GM19238 (cell line): ENCODE data around the gene HPN.
"Not testable (repeated sequence)": the region's sequence is repeated elsewhere in the genome, so short reads cannot be mapped to it uniquely, and the experiment has no call there.

Experiments
- DNase-seq: peaks from one replicate; pipeline ENCODE4 v3.0.0; 2011; ENCODE audit warnings: low spot score; ENCODE audit not compliant: insufficient read length

The HPN gene

DNA sequence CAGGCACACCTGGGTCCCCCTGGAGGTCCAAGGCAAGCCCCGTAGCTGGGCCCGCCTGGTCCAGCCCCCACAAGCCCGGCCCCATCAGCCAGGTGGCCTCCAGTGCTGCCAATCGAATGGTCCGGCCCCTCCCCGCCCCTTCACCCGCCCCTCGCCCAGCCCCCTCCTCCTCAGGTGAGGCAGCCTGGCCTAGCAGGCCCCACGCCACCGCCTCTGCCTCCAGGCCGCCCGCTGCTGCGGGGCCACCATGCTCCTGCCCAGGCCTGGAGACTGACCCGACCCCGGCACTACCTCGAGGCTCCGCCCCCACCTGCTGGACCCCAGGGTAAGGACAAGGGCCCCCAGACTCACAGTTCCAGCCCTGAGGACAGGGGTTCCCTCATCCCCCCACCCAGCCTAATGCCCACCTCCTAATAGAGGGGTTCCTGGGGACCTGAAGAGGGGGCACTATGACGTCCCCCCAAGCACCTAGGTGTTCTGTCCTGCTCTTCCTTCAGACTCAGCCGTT is at the start of gene HPN:
HPN (plus strand) TSS at position 174 of the 508 bp plus-strand sequence. CDS start 786 bp downstream, outside the sequence.
- no peak for DNase-seq

DNA sequence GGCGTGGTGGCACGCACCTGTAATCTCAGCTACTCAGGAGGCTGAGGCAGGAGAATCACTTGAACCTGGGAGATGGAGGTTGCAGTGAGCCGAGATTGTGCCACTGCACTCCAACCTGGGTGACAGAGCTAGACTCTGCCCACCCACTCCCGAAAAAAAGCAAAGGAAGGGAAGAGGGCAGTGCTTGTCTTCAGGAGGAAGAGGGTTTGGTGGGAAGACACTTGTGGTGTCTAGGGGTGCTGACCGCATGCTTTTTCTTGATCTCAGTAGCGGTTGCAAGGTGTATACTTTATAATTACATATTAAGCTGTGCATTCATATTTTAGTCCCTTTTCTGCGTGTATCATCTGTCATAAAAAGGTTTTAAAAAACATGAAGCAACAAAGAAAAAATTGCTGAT is 48.9 kb upstream of the HPN start:
- not testable (repeated sequence) for DNase-seq

DNA sequence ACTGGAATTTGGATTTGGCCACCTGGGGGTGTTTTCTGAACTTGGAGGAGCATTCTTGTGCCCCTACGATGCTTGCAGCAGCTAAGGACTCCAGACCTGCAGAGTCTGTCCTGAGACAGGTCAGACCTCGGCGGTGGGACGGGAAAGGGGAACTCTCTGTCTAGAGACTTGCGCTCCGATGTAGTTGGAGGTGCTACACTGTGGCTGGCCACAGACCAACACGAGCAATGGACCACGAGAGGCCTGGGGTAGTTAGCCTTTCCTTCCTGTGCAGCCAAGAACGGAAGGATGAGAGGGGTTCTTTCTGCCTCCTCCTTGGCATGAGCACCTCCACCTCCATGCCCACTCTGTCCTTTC is 47.3 kb upstream of the HPN start:
- no peak for DNase-seq

DNA sequence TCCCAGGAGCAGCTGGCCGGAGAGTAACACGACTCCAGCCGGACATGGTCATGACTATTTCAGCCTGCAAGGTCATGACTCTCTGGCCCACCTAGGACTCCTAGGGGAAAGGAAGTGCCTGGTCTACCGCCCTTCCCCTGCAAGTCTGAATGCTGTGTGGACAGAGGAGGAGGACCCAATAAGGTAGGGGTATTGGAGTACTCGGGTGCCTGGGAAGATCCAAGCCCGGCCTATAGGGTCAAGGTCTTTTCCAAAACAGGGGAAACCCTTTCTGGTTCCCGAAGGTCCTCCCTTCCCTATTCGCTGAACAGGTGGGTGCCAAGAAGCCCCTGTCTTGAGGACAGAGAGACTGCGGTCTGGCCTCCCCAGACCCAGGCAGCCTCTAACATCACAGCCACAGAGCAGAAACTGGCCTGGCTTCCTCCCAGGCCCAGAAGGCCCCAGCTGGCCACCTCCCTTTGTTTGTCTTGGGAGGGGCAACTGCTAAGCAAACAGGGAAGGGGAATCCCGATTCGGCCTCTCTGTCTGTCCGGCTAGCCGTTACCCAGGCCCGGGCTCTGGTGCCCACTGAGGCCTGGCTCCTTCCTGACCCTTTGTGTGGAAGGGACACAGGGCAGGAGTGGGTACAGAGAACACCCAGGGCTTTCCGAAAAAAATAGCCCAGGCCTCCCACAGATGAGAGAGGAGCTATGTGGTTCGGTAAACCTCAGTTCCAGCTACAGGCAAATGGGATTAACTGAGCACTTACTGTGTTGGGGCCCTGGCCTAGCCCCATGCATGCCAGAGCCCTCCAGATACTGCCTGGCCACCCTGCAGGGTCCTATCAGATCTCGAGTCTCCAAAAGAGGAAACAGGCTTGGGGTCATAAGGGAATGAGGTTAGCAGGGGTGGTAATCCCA is 46.6 kb upstream of the HPN start:
- no peak for DNase-seq

DNA sequence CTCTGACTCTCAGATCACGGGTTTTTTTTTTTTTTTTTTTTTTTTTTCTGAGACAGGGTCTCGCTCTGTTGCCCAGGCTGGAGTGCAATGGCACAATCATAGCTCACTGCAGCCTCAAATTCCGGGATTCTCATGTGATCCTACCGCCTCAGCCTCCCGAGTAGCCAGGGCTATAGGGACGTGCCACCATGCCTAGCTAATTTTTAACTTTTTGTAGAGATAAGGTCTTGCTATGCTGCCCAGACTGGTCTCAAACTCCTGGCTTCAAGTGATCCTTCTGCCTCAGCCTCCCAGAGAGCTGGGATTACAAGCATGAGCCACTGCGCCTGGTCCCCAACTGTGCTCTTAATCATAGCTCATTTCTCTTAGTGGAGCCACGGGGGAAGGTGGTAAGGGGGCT is 46.0 kb upstream of the HPN start:
- DNase-seq, result no peak

DNA sequence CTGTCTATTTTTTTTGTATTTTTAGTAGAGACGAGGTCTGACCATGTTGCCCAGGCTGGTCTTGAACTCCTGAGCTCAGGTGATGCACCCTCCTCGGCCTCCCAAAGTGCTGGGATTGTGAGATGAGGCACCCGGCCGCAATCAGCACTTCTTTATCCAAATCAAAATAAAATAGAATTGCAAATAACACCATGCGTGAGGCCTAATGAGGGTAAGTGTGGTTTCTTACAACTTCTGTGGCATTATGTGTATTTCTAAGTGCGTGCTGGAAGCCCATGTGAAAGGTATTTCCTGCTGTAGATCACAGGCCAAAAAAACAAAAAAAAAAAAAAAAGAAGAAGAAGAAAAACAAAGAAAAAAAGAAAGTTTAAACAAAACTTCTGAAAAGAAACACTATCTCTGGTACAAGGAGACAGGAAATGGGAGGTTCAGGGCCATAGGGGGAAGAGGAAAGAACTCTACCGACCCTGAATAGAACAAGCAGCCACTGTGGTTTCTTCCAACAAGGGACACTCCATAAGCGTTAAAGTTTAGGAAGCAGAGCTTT is 44.4 kb upstream of the HPN start:
- no peak for DNase-seq

DNA sequence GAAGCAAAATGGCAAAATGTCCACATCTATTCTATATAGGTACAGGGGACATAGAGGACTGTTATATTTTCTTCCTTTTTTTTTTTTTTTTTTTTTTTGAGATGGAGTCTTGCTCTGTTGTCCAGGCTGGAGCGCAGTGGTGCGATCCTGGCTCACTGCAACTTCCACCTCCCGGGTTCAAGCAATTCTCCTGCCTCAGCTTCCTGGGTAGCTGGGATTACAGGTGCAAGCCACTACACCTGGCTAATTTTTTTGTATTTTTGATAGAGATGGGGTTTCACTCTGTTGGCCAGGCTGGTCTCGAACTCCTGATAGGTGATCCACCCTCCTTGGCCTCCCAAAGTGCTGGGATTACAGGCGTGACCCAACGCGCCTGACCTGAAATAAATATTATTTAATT is 43.3 kb upstream of the HPN start:
- not testable (repeated sequence) for DNase-seq

DNA sequence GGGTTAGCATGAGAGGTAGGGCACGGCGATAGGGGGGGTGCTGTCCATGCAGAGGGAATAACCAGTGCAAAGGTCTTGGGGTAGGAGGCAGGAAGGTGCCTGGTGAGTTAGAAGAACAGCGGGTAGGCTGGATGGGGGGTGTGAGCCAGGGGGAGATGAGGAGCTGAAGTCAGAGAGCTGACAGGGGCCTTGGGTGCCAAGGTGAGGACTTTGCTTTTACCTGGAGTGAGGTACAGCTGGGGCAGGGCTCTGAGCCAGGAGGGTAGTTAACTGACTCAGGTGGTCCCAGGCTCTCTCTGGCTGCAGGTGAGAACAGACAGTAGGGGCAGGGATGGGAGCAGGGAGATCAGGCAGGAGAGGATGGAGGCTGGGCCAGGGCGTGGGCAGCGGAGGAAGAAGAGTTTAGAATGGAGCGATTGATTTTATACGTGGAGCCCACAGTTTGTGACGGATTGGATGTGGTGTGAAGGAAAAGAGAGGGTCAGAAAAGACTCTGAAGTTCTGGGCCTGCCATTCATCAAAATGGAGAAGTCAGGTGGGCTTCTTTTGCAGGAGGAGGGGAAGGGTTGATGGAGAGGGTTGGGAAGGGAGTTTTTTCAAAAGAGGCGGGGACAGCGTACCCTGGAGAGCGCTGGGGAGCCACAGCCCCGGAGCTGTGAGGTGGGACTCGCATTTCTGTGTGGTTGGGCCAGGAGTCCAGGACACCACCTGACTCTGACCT is 42.6 kb upstream of the HPN start:
- DNase-seq, result no peak

DNA sequence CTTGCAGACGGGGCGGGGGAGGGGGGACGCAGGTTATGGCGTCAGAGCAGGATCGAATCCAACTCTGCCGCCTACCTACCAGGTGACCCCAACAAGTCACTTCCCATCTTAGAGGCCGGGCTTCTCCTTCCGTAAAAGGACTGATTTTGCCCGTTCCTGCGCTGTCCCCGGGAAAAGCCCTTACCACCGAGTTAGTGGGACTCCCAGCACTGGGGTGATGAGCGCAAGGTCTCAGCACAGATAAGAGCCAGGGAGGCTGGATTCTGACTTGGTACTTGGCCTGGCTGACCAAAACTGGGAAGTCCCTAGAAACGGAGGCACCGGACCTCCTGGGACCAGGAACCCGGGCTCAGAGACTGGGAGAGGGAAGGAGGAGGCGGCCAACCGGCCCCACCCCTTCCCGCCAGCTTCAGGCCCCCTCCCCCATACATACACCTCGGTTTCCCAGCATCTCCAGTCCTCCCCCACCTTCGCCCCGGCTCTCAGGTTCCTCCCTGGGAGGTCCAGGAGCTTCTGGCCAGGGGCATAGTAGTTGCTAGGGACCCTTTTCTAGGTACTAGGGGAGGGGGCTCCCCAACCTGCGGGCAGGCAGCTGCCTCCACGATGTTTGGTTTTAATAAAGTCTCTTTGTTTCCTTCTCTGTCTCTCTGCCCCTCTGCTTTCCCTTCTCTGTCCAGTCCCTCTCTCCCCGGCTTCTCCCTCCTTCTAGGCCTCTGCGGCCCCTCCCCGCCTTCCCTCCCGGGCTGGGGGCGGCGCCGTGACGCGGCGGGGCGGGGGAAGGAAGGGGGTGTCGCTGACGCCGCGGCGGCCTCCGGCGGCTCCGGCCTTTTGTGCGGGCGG is 41.8 kb upstream of the HPN start, which contains the start of gene GRAMD1A:
GRAMD1A (plus strand) TSS at position 826 of the 840 bp plus-strand sequence. CDS start 156 bp downstream, outside the sequence.
- DNase-seq, result peak; percentile 93

DNA sequence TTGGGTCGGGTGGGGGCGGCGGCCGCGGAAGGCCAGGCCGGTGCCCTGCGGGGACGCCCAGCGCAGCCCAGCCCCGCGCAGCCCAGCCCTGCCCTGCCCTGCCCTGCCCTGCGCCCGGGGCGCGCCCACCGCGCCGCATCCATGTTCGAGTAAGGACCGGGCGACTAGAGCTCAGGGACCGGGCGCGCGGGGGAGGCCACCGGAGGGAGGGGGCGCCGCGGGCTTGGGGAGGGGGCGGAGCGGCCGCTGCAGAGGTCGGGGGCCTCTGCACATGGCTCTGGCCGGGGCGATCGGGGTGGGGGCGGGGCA is 41.2 kb upstream of the HPN start:
- DNase-seq, result no peak

DNA sequence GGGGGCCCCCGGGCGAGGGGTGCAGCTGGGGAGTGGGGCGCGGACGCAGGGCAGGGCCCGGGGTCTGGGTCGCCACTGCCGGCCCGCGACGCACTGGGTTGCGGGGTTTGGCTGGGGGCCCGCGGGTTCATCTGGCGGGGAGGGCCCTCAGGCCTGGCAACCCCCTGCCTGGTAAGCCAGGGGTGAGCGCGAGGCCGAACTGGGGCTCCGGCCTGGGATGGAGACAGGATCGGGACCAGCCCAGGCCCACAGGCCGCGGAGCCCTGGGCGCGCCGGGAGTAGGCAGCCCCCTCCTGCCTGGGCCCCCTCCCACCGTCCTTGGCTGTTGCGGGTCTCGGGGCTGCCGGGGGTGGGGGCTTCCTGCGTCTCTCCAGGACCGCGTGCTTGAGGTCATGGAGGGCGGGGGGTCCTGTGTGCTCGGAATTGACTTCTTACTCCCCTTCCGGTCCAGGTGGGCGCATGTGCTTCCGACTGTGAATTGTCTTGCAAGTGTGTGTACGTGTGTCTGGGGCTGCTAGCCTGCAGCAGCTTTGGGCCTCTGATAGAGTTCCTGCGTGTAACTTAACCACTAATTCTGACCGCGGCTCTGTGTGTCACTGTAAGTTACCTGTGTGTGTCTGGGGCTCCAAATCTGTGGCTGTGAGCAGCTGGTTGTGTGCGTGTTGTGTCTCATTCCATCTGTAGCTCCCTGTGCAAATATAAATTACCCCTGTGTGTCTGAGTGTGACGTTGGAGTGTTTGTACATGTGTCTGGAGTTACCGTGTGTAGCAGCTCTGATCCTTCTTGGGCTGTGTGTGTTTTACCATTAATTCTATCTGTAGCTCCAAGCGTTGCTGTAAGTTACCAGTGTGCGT is 40.6 kb upstream of the HPN start:
- peak; percentile 43 for DNase-seq

DNA sequence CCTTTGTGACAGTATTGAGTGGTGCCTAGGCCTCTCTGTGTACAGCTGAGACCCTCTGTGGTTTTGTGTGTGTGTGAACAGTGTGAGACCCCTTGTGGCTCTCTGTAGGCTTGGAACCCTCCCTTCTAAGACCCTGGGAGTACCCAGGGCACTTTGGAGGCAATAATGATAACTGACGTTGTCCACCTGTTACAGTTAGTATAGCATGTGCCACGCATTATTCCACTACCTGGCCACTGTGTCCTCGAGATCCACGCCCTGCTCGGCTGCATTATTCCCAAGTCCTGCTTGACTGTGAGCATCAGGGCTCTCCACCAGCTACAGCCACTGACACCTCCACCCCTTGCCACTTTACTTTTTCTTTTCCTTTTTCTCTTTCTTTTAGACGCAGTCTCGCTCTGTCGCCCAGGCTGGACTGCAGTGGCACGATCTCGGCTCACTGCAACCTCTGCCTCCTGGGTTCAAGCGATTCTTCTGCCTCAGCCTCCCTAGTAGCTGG is 39.4 kb upstream of the HPN start:
- DNase-seq, result peak; percentile 0

DNA sequence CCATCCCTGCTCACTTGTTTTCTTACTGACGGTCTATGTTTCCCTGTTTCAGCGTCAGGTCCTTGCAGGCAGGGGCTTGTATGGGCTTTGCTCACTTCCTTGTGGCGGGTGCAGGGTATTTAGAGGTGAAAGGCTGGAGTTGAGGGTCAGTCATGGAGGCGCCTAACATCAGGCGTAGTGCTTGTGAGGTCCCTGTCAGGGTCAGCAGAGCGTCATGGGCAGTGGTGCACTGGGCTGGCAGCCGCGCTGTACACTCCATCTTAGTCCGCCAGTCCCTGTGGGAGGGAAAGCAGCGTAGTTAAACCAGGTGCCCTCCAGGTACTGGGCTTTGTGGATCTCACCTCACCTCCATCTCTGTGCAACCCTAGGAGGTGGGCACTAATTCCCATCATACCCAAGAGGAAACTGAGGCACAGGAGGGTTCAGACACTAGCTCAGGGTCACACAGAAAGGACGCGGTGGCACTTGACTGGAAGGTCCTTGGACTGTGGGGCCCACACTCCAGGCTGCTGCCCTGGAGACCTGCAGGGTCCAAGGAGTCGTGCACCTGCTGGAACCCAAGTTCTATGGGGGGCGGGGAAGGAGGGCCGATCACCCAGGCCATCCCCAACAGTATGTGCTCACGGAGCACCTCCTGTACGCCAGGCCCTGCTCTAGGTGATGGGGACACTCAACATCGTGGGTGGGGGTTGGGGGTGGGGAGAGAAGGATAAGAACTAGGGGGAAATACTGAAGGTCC is 36.8 kb upstream of the HPN start:
- DNase-seq, result no peak

DNA sequence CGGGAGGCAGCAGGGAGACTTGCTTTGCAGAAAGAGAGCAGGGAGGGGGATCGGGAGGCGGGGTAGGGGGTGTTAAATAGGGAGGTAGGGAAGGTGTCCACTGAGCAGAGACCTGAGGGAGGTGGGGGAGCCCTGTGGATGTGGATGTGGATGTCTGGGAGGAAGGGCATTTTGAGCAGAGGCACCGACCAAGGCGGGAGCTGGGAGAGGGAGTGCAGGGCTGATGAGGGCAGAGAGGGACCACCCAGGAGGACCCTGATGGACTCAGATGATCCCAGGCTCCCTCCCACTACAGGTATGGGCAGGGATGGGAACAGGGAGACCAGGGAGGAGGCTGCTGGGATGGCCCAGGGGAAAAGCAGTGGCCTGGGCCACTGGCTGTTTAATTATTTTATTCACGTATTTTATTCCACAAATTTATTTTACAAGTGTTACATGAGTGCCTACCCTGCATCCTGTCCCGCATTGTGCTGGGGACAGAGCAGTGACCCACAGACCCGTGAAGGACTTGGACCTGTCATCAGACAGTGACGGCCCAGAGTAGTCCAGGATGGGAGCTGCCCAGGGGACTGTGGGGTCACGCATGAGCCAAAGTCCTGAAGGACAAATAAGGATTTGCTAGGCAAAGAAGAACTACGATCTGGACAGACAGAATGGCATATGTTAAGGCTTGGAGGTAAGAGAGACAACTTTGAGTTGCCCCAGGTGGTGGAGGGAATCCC is 36.1 kb upstream of the HPN start:
- no peak for DNase-seq

DNA sequence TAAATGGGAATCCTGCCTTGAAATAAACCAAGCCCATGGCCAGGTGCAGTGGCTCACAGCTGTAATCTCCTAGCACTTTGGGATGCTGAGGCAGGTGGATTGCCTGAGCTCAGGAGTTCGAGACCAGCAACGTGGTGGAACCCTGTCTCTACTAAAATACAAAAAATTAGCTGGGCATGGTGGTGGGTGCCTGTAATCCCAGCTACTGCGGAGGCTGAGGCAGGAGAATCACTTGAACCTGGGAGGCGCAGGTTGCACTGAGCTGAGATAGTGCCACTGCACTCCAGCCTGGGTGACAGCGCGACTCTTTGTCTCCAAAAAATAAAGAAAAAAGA is 35.5 kb upstream of the HPN start:
- not testable (repeated sequence) for DNase-seq

DNA sequence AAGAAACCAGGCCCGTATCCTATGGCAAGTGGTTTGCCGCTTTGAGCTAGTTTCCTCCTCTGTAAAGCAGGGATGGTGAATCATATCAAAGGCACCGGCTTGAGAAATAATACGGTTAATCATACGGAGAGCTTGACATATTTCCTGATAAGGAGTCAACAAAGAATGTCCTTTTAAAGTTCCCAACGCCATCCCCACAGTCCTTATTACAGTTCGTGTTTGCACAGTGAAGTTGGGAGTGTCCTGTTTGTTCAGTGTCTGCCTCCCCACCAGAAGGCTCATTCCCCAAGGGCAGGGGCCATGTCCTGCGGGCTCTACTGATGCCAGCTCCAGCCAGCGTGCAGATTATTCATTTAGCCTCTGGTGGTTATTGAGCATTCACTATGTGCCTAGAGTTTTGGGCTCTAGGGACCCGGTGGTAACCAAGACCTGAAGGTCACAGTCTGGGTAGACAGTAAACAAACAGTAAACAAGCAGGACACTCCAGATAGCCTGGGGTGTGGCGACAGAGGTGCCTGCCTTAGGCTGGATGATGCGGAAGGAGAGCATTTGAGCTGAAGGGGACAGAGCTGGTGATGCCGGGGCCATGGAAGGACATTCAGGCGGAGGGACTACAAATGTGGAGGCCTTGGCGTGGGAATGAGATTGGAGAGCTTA is 35.1 kb upstream of the HPN start:
- DNase-seq, result no peak

DNA sequence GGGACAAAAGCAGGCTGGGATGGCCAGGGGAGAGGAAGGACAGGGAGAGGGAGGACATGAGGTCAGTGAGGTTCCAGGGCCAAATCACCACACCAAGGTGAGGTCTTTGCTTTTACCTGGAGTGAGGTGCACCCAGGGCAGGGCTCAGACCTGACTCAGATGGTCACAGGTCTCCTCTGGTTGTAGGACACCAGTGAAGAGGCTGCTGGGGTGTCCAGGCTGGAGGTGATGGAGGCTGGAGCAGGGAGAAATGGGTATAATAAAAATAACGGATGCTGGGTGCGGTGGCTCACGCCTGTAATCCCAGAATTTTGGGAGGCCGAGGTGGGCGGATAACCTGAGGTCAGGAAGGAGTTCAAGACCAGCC is 34.5 kb upstream of the HPN start:
- no peak for DNase-seq

DNA sequence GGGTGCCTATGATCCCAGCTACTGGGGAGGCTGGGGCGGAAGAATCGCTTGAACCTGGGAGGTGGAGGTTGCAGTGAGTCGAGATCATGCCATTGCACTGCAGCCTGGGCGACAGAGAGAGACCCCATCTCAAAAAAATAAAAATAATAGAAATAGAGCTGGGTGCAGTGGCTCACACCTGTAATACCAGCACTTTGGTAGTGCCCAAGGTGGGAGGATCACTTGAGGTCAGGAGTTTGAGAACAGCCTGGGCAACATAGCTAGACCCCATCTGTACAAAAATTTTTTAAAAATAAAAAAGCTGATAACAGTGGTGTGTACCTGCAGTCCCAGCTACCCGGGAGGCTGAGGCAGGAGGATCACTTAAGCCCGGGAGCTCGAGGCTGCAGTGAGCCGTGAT is 34.1 kb upstream of the HPN start:
- DNase-seq, result not testable (repeated sequence)
